A549 (cell line): ENCODE data around the gene RPS16. TPM values are rescaled to one million over a fixed set of nuclear protein-coding genes. Genes with fewer than 3 reads are reported as not detected.
A peak's percentile ranks its signal among the peaks of the same experiment; 100 is the strongest.

Experiments used
- ATAC-seq, 2 experiments: fragments of 200-7000 bp in 1 of 2; fragments of >200 bp in 1 of 2; cut with Nextera tagmentation in 1 of 2; cut with Tn5 transposase in 1 of 2; 3 replicates each; pipeline versions ENCODE4 v1.8.0 to v1.9.1; 2018 to 2020; ENCODE audit warnings: mild to moderate bottlenecking in 1 of 2, moderate library complexity in 1 of 2
- CTCF ChIA-PET: fragments of 300-600 bp; sonication (Branson Sonifier 250); formaldehyde crosslinking; extraction: SDS; loops from one replicate; lab custom pipeline; 2021; ENCODE audit warnings: antibody characterized with exemption, inconsistent platforms; lab: Yijun Ruan, JAX
- POLR2A ChIA-PET: fragments of 350-600 bp; formaldehyde crosslinking; extraction: SDS; loops from one replicate; lab custom pipeline; 2021; ENCODE audit warnings: antibody characterized with exemption, inconsistent platforms; lab: Yijun Ruan, JAX
- DNase-seq, 2 experiments: peaks; one replicate each; pipeline versions ENCODE4 v3.0.0 to v3.0.0-alpha.2; 2011 to 2016; ENCODE audit warnings: low read depth in 1 of 2, low spot score in 1 of 2
- FAIRE-seq: peaks from 2 replicates; lab custom pipeline; 2011; peaks lifted over from hg19 to GRCh38; lab: Jason Lieb, UNC
- H3K27ac ChIP-seq, 2 experiments: fragments of >200 bp; sonication (Bioruptor Twin); formaldehyde crosslinking; 3 replicates each; pipeline ENCODE4 v1.5.1; 2016 to 2017
- H3K4me1 ChIP-seq: fragments of >200 bp; sonication (Bioruptor Twin); formaldehyde crosslinking; 3 replicates; pipeline ENCODE4 v1.6.1; 2016
- H3K4me2 ChIP-seq: fragments of >200 bp; sonication (Bioruptor Twin); formaldehyde crosslinking; 3 replicates; pipeline ENCODE4 v1.6.1; 2016
- H3K4me3 ChIP-seq: fragments of >200 bp; sonication (Bioruptor Twin); formaldehyde crosslinking; 3 replicates; pipeline ENCODE4 v1.5.1; 2016
- H3K9me3 ChIP-seq: fragments of >200 bp; sonication (Bioruptor Twin); formaldehyde crosslinking; 3 replicates; pipeline ENCODE4 v1.6.1; 2016
- BHLHE40 ChIP-seq: IDR thresholded peaks from 2 replicates; pipeline ENCODE4 v1.6.1; 2012; ENCODE audit warnings: low read depth, low read length, inconsistent platforms
- EP300 ChIP-seq, 2 experiments: fragments of >200 bp; sonication (Bioruptor Twin); formaldehyde crosslinking; IDR thresholded peaks; 2 replicates in 1 of 2; 3 replicates in 1 of 2; pipeline ENCODE4 v1.6.1; 2016 to 2017
- FOSB ChIP-seq: fragments of 250-450 bp; sonication (Bioruptor Pico); IDR thresholded peaks from 2 replicates; pipeline ENCODE4 v1.5.0; 2020; ENCODE audit warnings: mild to moderate bottlenecking, moderate library complexity
- FOSL2 ChIP-seq, 2 experiments: fragments of 450-650 bp in 1 of 2; fragments of >200 bp in 1 of 2; sonication (Bioruptor Twin) in 1 of 2; formaldehyde crosslinking; IDR thresholded peaks; 2 replicates each; pipeline versions ENCODE4 v1.5.0 to v1.6.1; 2016 to 2020; ENCODE audit warnings: mild to moderate bottlenecking in 1 of 2, moderate library complexity in 1 of 2
- GATA3 ChIP-seq: IDR thresholded peaks from 2 replicates; pipeline ENCODE4 v1.6.1; 2012; ENCODE audit warnings: borderline replicate concordance
- HDAC2 ChIP-seq: fragments of 200-600 bp; sonication (generic); IDR thresholded peaks from 2 replicates; pipeline ENCODE4 v1.6.1; 2016
- HOXA7 ChIP-seq: fragments of 250-450 bp; sonication (Bioruptor Pico); IDR thresholded peaks from 2 replicates; pipeline ENCODE4 v1.5.0; 2020; ENCODE audit warnings: mild to moderate bottlenecking, moderate library complexity
- HOXB13 ChIP-seq: fragments of 250-450 bp; sonication (Bioruptor Pico); IDR thresholded peaks from 2 replicates; pipeline ENCODE4 v1.5.0; 2020; ENCODE audit warnings: low read depth, mild to moderate bottlenecking, moderate library complexity
- HOXB5 ChIP-seq: fragments of 250-450 bp; sonication (Bioruptor Pico); IDR thresholded peaks from 2 replicates; pipeline ENCODE4 v1.5.0; 2020; ENCODE audit warnings: mild to moderate bottlenecking, moderate library complexity
- JUN ChIP-seq, 2 experiments: fragments of >200 bp; sonication (Bioruptor Twin); formaldehyde crosslinking; IDR thresholded peaks; 2 replicates in 1 of 2; 3 replicates in 1 of 2; pipeline ENCODE4 v1.6.1; 2016 to 2017
- KDM1A ChIP-seq: fragments of 200-600 bp; sonication (generic); IDR thresholded peaks from 2 replicates; pipeline ENCODE4 v1.6.1; 2016; ENCODE audit warnings: low read depth, mild to moderate bottlenecking
- NFE2L2 ChIP-seq: fragments of 150-350 bp; conservative IDR thresholded peaks from 2 replicates; pipeline ENCODE4 v1.6.1; 2014; ENCODE audit warnings: low read length
- RAD21 ChIP-seq, 2 experiments: fragments of >200 bp in 1 of 2; sonication (Bioruptor Twin) in 1 of 2; formaldehyde crosslinking in 1 of 2; IDR thresholded peaks in 1 of 2; conservative IDR thresholded peaks in 1 of 2; 2 replicates in 1 of 2; 3 replicates in 1 of 2; pipeline ENCODE4 v1.6.1; 2012 to 2018; ENCODE audit warnings: inconsistent platforms in 1 of 2
- RCOR1 ChIP-seq: fragments of 150-350 bp; IDR thresholded peaks from 2 replicates; pipeline ENCODE4 v1.6.1; 2014; ENCODE audit warnings: antibody characterized with exemption, low read length, low read depth
- RFX5 ChIP-seq: fragments of 450-650 bp; IDR thresholded peaks from 2 replicates; pipeline ENCODE4 v1.7.1; 2014; ENCODE audit warnings: antibody characterized with exemption, mild to moderate bottlenecking, moderate library complexity
- SMC3 ChIP-seq: fragments of >200 bp; sonication (Bioruptor Twin); formaldehyde crosslinking; IDR thresholded peaks from 3 replicates; pipeline ENCODE4 v1.6.1; 2018; ENCODE audit warnings: inconsistent platforms
- SREBF2 ChIP-seq: fragments of 450-650 bp; IDR thresholded peaks from 2 replicates; pipeline ENCODE4 v1.6.1; 2014; ENCODE audit warnings: mild to moderate bottlenecking, moderate library complexity
- TP53 ChIP-seq: fragments of 250-450 bp; sonication (Bioruptor Pico); IDR thresholded peaks from 2 replicates; pipeline ENCODE4 v1.5.0; 2021; ENCODE audit warnings: mild to moderate bottlenecking, moderate library complexity
- ZC3H11A ChIP-seq: fragments of 450-650 bp; IDR thresholded peaks from 2 replicates; pipeline ENCODE4 v1.6.1; 2014; ENCODE audit warnings: antibody characterized with exemption, mild to moderate bottlenecking
- WGBS: methylation state at CpG from one replicate; pipeline ENCODE4 v1.1.6; 2017; ENCODE audit errors: missing lambda C conversion rate; 5-methylcytosine and 5-hydroxymethylcytosine counted together
- polyA plus RNA-seq, 4 experiments: library from polyadenylated mRNA; depleted of rRNA in 3 of 4; stranded (reverse); fragments of >200 nt; fragmentation: RNase III in 1 of 4; extraction: RNeasy Plus Mini Kit Qiagen cat#74134 plus additional on column Dnase treatment in 1 of 4; gene quantifications; 2 replicates in 3 of 4; 3 replicates in 1 of 4; pipeline ENCODE4 v1.2.3, GENCODE V29; 2011 to 2017
- TF ChIP-seq, protein P1 (sequence below): fragments of >200 bp; sonication (Bioruptor Twin); formaldehyde crosslinking; IDR thresholded peaks from 3 replicates; pipeline ENCODE4 v1.6.1; 2016
- TF ChIP-seq, protein P2 (sequence below): fragments of 250-450 bp; sonication (Bioruptor Pico); IDR thresholded peaks from 2 replicates; pipeline ENCODE4 v1.5.0; 2021; ENCODE audit warnings: mild to moderate bottlenecking, moderate library complexity, borderline replicate concordance
- TF ChIP-seq, protein P3 (sequence below): fragments of 450-650 bp; IDR thresholded peaks from 2 replicates; pipeline ENCODE4 v1.6.1; 2014; ENCODE audit warnings: antibody characterized with exemption
- TF ChIP-seq, protein P4 (sequence below): fragments of >200 bp; sonication (Bioruptor Twin); formaldehyde crosslinking; IDR thresholded peaks from 3 replicates; pipeline ENCODE4 v1.5.1; 2016
- TF ChIP-seq, protein P5 (sequence below): IDR thresholded peaks from 2 replicates; pipeline ENCODE4 v1.6.1; 2012

RPS16 gene
- polyA plus RNA-seq, 2 of the 4 experiments (the other 2 are of a cell fraction): 4,348 to 4,855 TPM

DNA sequence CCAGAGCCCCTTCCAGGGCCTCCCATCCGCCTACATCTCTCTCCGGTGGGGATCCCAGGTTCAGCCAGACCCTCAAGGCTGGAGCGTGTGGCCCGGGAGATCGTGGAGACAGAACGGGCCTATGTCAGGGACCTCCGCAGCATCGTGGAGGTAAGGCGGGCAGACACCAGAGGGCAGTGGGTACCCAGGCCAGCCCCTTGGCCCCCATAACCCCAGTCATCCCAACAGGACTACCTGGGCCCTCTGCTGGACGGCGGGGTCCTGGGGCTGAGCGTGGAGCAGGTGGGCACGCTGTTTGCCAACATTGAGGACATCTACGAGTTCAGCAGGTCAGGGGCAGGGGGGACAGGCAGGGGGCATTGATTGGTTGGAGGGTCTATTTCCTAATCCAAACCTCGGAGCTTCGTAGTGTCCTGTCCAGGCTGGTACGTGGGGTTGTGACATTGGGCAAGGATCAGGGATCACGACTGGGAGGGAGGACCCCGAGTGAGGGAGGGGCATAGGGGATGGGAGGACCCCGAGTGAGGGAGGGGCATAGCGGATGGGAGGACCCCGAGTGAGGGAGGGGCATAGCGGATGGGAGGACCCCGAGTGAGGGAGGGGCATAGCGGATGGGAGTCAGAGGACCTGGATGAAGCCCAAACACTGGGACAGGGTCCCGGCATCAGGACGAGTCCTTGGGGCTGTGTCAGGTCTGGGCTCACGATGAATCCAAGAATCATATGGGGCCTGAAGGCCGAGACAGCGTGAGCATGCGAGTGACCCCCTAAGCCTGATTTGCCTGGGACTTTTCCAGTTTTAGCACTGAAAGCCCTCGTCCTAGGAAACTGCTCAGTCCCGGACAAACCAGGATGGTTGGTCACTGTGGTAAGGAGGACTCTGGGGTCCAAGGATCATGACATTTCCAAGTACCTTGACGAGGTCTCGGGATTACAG lies 20.4 kb downstream of the RPS16 start:
- TF ChIP-seq SMC3 (0 out of 3 replicates have a peak, but pooled peaks have one; percentile 12), RAD21 (conservative IDR thresholded peaks at IDR 0.05 in 1 of 2, IDR thresholded peaks at IDR 0.05 in 1 of 2) (peak in 1 of 2 experiments; percentile 20; a peak in 1 of 5 replicates), TP53 (CRISPR knock-in tag) (no peak)
- TF ChIP-seq, all 56 proteins: peak for 2
- Histone ChIP-seq H3K9me3 (no peaks in the 10 kb centered on the region), H3K4me1 (peaks cover 27% of the 10 kb centered on the region), H3K4me3 (no peak overlapping the region), H3K4me2 (peak overlapping the region; percentile 89), H3K27ac (peak overlapping the region in 1 of 2 experiments; percentile 89; a peak in 3 of 6 replicates)
- 85% methylated on average over 35 of the region's 35 CpGs for WGBS
- POLR2A ChIA-PET: interaction anchor here (0.6 to 4.7 kb wide), 5 partner anchors 11 to 51 kb away, joined by 4 to 102 read pairs (median 16); partner anchors contain the start of gene RPS16
- ATAC-seq: no peak
- no peak for FAIRE-seq
- CTCF ChIA-PET: interaction anchor here (1.0 to 23.5 kb wide), 10 partner anchors 11 to 118 kb away, joined by 3 to 457 read pairs (median 12); partner anchors contain the start of genes EID2B, MED29, PAF1 and RPS16
- peak in 1 of 2 experiments; percentile 36 for DNase-seq

DNA sequence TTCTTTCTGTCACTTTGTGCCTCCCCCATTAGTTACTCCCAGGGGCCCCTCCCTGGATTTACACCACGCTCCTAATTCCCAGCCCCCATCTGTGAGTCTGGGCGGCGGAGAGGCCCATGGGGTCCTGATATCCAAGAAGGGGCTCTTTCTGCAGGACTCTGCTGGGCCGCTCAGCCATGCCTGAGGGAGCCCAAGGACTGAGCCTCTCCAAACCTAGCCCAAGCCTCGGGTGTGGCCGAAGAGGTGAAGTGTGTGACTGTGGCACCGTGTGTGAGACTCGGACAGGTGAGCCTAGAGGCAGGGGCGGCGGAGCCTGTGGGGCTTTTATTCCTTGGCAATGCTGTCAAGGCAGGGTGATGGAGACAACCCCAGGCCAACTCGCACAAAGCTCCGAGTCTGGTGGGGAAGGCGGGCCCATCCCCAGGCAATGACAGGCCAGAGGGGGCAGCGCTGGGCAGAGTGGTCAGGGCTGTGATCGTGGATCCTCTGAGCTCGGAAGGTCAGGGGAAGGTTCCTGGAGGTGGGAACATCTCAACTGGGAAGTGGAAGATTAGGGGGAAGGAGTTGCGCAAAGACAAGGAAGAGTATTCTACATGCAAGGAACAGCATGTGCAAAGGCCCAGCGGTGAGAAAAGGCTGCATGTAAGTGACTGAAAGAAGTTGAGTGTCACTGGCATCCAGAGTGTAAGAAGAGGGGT lies 21.7 kb downstream of the RPS16 start:
- peak overlapping the region; percentile 67 for H3K4me3 ChIP-seq
- FAIRE-seq (peak; percentile 72), ATAC-seq (peak; percentile 2 to 13; a peak in 3 of 6 replicates), DNase-seq (peak; percentile 77 to 91)
- CTCF ChIA-PET: interaction anchor here (0.6 to 23.5 kb wide), 18 partner anchors 12 to 129 kb away, joined by 3 to 457 read pairs (median 4); partner anchors contain the start of genes EID2B, MED29, PAF1 and RPS16
- WGBS: 64% methylated on average over 18 of the region's 18 CpGs
- POLR2A ChIA-PET: interaction anchor here (0.8 to 4.7 kb wide), 11 partner anchors 9 to 119 kb away, joined by 3 to 102 read pairs (median 4); partner anchors contain the start of genes EID2B, MED29, PAF1 and RPS16
- no peaks in the 10 kb centered on the region for H3K9me3 ChIP-seq
- H3K27ac ChIP-seq: peak overlapping the region; percentile 89 to 94
- peaks cover 34% of the 10 kb centered on the region for H3K4me1 ChIP-seq
- peak overlapping the region; percentile 89 for H3K4me2 ChIP-seq
- TF ChIP-seq FOSL2 (IDR thresholded peaks at IDR 0.05): no peak
- TF ChIP-seq FOSL2 (CRISPR knock-in tag; IDR thresholded peaks at IDR 0.05): 0 out of 2 replicates have a peak, but pooled peaks have one; percentile 7
- TF ChIP-seq ZC3H11A: no peak
- peak; percentile 21; the same call in 1 of the 3 replicates for TF ChIP-seq SMC3
- TF ChIP-seq EP300 (IDR thresholded peaks at IDR 0.05): no peak
- TF ChIP-seq RCOR1: peak; percentile 86; the same call in 1 of the 2 replicates
- TF ChIP-seq, protein P1, sequence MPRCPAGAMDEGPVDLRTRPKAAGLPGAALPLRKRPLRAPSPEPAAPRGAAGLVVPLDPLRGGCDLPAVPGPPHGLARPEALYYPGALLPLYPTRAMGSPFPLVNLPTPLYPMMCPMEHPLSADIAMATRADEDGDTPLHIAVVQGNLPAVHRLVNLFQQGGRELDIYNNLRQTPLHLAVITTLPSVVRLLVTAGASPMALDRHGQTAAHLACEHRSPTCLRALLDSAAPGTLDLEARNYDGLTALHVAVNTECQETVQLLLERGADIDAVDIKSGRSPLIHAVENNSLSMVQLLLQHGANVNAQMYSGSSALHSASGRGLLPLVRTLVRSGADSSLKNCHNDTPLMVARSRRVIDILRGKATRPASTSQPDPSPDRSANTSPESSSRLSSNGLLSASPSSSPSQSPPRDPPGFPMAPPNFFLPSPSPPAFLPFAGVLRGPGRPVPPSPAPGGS: no peak
- peak; percentile 90 for TF ChIP-seq KDM1A
- TF ChIP-seq, protein P2, sequence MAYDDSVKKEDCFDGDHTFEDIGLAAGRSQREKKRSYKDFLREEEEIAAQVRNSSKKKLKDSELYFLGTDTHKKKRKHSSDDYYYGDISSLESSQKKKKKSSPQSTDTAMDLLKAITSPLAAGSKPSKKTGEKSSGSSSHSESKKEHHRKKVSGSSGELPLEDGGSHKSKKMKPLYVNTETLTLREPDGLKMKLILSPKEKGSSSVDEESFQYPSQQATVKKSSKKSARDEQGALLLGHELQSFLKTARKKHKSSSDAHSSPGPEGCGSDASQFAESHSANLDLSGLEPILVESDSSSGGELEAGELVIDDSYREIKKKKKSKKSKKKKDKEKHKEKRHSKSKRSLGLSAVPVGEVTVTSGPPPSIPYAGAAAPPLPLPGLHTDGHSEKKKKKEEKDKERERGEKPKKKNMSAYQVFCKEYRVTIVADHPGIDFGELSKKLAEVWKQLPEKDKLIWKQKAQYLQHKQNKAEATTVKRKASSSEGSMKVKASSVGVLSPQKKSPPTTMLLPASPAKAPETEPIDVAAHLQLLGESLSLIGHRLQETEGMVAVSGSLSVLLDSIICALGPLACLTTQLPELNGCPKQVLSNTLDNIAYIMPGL (CRISPR knock-in tag): no peak
- TF ChIP-seq, protein P3, sequence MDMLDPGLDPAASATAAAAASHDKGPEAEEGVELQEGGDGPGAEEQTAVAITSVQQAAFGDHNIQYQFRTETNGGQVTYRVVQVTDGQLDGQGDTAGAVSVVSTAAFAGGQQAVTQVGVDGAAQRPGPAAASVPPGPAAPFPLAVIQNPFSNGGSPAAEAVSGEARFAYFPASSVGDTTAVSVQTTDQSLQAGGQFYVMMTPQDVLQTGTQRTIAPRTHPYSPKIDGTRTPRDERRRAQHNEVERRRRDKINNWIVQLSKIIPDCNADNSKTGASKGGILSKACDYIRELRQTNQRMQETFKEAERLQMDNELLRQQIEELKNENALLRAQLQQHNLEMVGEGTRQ: 0 out of 2 replicates have a peak, but pooled peaks have one; percentile 9
- 0 out of 2 replicates have a peak, but pooled peaks have one; percentile 44 for TF ChIP-seq HOXA7 (CRISPR knock-in tag)
- 0 out of 2 replicates have a peak, but pooled peaks have one; percentile 6 for TF ChIP-seq BHLHE40
- no peak for TF ChIP-seq NFE2L2
- TF ChIP-seq, protein P4, sequence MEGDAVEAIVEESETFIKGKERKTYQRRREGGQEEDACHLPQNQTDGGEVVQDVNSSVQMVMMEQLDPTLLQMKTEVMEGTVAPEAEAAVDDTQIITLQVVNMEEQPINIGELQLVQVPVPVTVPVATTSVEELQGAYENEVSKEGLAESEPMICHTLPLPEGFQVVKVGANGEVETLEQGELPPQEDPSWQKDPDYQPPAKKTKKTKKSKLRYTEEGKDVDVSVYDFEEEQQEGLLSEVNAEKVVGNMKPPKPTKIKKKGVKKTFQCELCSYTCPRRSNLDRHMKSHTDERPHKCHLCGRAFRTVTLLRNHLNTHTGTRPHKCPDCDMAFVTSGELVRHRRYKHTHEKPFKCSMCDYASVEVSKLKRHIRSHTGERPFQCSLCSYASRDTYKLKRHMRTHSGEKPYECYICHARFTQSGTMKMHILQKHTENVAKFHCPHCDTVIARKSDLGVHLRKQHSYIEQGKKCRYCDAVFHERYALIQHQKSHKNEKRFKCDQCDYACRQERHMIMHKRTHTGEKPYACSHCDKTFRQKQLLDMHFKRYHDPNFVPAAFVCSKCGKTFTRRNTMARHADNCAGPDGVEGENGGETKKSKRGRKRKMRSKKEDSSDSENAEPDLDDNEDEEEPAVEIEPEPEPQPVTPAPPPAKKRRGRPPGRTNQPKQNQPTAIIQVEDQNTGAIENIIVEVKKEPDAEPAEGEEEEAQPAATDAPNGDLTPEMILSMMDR: peak; percentile 51
- peak; percentile 35 to 44; a peak in 3 of 5 replicates for TF ChIP-seq RAD21 (conservative IDR thresholded peaks at IDR 0.05 in 1 of 2, IDR thresholded peaks at IDR 0.05 in 1 of 2)
- peak in 1 of 2 experiments; percentile 15; a peak in 1 of 5 replicates for TF ChIP-seq JUN (IDR thresholded peaks at IDR 0.05)
- TF ChIP-seq HDAC2: 0 out of 2 replicates have a peak, but pooled peaks have one; percentile 70
- TF ChIP-seq HOXB5 (CRISPR knock-in tag): peak; percentile 35; the same call in 1 of the 2 replicates
- TF ChIP-seq, protein P5, sequence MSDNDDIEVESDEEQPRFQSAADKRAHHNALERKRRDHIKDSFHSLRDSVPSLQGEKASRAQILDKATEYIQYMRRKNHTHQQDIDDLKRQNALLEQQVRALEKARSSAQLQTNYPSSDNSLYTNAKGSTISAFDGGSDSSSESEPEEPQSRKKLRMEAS: peak; percentile 60
- peak; percentile 52; the same call in 1 of the 2 replicates for TF ChIP-seq HOXB13 (CRISPR knock-in tag)
- TF ChIP-seq FOSB: no peak
- no peak for TF ChIP-seq RFX5
- no peak for TF ChIP-seq SREBF2
- TF ChIP-seq GATA3: peak; percentile 39; the same call in 1 of the 2 replicates
